T follicular helper cell (primary cell): ENCODE data around the gene MT1X.

Experiments used
- DNase-seq: peaks from one replicate; pipeline ENCODE4 v3.0.0-alpha.2; 2020; ENCODE audit warnings: low read depth

Gene MT1X

DNA sequence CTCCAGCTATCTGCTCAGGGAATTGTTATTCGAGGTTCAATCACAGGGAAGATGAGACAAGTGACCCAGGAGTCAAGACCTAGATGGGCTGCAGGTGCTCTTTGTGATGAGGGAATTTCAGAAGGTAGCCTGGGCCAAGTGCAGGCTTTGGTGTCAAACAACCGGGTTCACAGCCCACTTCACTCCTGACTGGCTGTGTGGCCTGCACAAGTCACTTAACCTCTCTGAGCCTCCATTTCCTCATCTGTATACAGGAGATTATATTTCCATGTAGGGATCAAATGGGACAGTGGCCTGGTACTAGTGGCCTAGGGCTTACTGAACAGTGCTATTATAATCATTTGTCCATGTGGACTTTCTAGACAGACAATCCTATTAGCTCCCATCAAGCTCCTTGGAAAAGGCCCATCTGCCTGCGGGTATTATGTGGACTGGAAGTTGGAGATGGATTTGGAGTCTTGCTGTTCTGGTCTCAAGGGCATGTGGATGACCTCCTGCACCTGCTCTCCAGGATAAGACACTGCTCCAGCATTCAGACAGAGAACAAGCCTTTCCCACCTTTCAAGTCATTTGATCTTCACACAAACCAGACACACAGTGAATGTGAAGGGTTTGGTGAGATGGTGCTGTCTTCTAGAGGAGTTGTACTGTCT lies 3.1 kb upstream of the MT1X start:
- no peak for DNase-seq

DNA sequence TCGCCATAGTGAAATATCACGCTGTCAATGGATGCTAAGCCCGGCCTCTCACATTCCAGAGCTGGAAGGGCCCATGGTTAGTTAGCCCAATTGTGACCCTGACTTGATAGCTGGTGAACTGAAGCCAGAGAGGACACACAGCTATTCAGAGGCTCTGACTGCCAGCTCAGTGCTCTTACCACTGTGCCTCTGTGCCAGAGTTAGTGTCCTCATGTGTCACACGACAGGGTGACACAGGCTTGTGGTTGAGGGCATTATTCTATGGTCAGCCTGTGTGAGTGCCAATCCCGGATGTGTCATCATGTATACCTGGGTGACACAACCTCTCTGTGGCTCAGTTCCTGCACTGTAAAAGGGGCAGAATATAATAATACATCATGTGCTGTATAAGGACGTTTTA lies 2.5 kb upstream of the MT1X start:
- DNase-seq: no peak

DNA sequence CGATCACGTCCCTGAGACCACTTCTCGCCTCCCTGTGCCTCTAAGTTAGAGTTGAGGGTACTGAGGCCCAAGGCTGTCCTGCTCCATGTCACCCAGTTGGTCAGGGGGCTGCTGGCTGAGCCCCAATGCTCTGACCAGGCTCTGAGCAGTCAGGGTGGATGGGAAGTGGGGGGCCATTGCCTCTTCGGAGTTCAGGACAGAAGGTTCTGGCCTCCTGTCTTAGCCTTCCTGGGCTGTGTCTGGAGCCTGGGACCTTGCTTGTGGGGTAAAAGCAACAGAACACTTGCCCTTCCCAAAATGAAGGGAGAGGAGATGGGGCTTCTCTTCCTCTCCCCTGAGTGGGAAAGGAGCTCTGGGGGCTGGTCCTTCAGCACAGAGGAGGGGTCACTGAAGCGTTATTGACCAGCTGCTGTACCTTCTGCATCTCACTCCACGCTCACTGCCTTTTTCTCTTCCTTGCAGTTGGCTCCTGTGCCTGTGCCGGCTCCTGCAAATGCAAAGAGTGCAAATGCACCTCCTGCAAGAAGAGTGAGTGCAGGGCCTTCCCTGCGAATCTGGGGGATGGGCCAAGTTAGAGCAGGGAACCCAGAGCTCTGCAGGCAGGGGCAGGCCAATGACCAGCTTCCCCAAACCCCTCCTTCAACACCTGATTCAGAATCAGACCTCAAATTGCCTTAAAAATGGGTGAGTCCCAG lies 580 bp downstream of the MT1X start:
- DNase-seq: no peak

DNA sequence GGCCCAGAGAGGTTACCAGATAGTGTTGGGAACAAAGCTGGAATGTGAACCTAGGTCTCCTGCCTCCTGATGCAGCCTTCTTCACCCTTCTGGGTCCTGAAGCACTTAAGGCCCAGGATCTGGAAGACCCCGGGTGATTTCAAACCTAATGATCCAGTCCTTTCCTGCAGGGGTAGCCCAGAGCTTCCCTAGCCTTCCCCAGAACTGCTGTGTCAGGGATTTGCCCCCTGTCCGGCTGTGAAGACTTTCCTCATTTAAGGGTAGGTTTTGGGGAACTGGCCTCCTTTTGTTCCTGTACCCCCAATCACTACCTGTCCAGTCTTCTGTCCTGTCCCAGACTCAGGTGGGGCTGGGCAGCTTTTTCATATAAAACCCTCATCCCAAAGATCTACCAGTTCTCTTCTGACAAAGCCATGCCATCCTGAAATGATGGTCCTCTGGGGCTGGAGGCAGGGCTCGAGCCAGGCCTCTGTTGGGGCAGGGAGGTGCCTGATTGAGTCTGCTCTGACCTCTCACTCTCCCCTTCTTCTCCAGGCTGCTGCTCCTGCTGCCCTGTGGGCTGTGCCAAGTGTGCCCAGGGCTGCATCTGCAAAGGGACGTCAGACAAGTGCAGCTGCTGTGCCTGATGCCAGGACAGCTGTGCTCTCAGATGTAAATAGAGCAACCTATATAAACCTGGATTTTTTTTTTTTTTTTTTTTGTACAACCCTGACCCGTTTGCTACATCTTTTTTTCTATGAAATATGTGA lies 1.3 kb downstream of the MT1X start:
- no peak for DNase-seq

DNA sequence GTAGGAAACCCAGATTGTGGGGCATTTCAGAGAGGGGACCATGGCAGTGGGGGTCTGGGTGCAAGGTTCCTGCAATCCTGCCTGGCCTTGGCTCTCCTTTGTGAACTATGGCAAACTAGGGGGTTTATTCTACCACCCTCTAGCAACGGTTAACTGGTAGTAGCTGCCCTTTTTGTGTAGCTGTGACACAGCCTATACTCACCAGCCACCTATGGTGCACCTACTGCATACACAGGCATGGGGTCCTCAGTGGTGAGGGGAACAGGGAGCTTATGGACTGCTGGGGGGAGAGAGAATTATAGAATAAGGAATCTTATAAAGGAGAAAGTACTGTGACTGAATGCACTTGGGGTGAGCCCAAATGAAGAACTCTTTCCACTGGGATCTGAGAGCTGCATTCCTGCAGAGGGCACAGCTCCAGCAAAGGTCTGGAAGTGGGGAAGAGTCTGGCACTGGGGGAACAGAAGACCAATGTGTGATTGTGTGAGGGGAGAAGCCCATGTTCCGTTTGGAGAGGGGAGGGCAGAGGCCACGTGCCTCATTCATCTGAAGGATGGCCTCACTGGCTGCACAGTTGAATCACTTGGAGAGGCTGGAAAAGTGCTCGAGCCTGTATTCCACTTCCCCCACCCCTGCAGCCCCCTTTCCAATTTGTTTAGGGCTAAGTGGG lies 2.1 kb downstream of the MT1X start:
- no peak for DNase-seq

DNA sequence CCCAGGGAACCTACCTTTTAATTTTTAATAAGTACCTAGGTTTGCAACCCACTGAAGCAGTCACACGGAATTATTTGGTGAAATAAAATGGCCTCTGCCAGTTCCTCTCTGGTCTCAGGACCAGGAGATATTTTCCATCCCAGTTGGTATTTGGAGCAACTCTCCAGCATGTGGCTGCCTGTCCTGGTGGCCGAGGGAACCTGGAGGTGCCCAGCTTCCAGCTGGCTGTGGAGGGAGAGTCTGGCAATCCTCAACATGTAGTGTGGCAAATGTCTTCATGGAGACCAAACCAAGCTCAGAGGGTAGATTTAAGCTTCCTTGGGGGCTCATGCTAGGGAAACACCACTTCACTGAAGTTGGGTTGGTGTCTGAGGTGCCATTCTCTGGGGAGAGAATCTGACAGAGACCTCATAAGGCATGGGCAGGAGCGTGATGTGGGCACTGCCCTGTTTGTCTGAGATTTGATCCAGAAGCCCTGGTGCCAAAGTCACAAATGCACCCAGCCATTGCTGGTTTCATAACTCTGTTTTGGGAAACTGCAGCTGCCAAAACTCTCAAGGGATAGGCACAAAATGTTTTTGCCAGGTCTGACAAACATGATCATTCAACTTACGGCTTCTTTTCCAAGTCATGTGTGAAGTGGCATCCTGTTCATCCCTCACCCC lies 2.8 kb downstream of the MT1X start:
- DNase-seq: no peak

DNA sequence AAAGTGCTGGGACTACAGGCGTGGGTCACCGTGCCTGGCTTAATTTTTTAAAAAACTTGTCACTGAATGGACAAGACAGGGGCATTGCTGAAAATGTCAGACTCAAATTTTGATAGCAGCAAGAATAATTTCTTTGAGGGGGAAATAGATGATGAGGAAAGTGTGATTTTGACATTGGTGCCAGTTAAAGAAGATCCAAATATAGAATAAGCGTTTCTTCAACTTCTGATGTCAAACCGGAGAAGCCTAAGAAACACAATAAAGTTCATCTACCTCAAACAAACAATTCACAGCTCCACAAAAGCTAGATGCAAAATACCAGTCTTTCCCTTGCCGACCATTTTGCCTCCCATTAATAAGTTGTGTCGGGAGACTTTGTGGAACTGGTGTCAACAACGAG lies 4.5 kb downstream of the MT1X start:
- no peak for DNase-seq

DNA sequence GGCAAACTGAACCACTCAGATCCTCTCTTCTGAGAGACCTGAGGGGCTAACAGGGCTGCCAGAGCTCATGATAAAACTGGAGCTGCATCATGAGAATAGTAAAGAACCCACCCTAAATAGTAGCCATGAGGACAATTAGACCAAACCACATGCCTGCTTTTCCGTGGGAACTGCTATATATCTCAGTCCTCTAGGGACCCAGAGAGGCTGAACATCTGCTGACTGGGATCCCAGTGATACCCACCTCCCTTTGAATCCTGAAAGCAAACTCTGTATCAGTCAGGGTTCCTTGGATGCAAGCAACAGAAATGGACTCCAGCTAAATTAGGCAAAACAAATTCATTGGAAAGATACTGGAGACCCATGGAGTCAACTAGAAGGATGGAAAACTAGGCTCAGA lies 6.5 kb downstream of the MT1X start:
- DNase-seq: no peak

DNA sequence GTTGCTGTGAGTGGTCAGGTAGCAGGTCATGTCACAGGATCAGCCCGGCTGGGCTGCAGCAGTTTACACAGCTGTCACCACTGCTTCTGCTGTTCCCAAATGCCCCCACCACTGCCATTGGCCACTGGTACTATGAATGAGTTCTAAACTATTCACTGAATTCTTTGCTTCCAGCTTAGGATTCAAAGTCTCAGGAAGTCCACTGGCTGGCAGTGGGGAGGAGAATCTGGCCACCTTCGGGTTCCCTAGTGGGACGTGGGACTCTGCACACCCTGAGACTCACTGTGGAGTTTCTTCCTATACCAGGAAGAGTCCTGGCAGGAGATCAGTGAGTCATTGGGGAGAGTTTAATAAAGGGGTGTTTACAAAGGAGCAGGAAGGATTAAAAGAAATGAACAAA lies 6.9 kb downstream of the MT1X start:
- no peak for DNase-seq

DNA sequence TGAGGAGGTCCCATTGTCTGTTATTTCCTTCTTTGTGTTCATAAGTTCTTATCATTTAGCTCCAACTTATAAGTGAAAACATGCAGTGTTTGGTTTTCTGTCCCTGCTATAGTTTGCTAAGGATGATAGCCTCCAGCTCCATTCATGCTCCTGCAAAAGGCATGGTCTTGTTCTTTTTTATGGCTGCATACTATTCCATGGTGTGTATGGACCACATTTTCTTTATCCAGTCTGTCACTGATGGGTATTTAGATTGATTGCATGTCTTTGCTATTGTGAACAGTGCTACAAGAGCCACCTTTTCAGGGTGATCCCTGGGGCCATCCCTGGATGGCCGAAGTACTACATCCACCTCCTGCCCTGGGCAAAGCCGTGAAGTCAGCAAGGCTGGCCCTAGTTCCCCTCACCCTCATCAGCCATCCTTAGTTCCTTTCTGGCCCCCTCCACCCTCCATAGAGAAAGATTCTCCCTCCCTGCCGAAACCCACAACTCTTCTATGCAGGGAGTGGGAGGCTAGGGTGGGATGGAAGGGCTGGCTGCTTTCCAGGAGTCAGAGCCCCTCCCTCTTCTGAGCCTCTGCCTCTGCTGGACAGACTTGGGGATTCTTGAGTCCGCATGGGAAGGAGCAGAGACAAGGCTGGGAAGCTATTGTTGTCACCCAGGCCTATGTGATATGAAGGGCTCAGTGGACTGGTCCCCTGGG lies 8.3 kb downstream of the MT1X start:
- no peak for DNase-seq

DNA sequence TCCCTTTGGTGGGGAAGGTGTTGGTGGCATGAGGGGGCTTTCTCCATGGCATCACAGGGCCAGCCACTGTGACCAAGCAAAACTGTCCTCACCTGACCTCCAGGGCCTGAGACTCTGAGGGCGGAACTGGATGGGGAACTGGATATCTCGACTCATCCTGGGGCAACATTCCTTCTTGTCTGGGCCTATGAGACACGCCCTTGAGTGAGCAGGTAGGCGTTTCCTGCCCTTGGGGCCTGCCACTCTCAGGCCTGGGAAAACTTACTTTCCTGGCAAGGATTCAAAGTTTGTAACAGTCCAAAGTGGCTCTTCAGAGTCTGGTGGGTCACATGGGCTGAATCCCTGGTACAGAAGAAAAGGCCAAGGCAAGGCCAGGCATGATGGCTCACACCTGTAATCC lies 9.6 kb downstream of the MT1X start:
- no peak for DNase-seq

DNA sequence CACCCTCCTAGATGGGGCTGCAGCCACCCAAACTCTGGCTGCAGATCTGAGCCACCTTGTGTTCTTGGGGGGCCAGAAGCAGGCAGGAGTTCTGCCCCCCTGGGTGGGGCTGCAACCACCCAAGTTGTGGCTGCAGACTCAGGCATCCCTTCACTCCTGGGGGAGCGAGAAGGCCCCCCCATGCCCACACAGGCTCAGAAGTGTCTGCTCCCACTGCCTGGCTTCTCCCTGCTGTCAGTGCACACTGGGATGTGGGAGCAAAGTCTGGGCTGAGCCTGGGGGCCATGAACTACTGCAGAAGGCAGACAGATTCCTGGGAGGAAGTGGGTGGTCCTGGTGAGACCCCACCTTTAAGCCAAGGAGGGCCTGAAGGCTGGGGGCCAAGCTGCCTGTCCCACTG lies 13.0 kb downstream of the MT1X start:
- DNase-seq: no peak

DNA sequence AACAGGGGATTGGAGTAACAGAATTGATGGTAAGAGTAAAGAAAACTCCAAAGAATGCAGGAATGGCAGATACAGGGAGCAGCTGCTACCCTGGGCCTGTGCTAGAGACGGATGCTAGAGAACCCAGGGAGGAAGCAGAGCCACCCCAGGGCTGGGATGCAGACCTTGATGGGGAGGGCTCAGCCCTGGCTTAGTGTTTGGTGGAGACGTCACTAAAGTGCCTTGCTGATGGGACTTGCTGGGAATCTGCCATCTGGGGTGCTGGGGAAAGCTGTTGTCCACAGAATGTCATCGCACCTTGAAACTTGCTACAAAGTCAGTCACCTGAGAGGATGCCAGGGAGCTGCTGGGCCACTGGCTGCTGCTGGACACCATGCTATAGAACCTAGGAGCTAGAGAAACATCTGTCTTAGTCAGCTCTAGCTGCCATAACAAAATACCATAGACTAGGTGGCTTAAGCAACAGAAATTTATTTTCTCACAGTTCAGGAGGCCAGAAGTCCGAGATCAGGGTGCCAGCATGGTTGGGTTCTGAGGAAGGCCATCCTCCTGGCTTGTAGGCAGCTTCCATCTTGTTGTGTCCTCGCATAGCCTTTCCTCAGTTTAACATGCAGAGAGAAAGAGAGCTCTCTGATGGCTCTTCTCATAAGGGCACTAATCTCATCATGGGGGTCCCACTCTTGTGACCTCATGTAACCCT lies 15.3 kb downstream of the MT1X start:
- DNase-seq: no peak

DNA sequence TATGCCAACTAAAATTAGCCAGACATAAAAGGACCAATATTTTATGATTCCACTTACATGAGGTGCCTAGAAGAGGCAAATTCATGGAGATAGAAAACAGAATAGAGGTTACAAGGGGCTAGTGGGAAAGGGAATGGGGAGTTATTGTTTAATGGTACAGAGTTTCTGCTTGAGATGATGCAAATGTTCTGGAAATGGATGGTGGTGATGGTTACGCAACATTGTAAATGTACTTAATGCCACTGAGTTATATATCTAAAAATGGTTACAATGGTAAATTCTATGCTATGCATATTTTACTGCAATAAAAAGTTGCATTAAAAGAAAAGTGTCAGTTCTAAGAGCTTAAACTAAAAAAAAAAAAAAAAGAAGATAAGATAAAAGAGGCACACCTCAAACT lies 17.9 kb downstream of the MT1X start:
- no peak for DNase-seq

DNA sequence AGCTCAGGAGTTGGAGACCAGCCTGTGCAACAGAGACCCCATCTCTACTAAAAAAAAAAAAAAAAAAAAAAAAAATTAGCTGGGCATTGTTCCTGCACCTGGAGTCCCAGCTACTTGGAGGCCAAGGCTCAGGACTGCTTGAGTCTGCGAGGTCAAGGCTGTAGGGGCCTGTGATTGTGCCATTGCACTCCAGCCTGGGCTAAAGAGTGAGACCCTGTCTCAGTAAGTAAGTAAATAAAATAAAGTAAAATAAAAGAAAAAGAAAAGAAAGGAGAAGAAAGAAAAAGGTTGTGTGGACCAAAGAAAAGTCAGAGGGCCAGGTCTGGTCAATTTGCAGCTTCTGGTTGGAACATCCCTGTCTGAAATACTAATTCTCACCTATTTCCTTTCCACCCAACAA lies 18.4 kb downstream of the MT1X start:
- no peak for DNase-seq

DNA sequence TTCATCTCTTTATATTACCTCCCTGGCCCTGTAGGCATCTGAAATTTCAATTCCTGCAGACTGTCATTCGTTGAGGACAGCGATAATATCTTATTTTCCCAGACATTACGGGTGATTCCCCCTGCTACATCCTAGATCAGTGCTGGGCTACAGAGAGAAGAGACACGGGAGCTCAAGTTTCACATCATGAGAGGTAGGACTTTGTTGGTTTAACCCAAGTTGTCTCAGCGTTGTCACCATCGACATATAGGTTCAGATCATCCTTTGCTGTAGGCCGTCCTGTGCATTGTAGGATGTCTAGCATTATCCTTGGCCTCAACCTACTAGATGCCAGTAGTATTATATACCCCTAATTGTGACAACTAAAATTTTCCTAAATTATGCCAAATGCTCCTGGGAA lies 19.3 kb downstream of the MT1X start:
- DNase-seq: no peak

DNA sequence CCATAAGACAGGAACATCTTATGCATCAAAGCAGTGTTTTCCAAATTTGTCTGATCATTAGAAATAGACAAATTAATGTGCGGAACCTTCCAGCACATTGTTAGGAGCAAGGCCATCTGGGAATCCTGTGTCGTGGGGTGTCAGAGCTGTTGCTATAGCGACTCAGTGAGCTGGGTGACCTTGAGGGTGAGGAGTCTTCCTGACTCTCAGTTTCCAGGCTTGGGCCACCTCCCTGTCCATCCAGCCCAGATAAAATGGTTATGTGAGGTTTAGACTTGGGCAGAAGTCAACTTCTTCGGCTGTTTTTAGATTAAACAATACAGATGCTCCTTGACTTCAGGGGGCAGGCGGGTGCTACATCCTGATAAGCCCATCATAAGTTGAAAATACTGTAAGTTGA lies 20.6 kb downstream of the MT1X start:
- no peak for DNase-seq

DNA sequence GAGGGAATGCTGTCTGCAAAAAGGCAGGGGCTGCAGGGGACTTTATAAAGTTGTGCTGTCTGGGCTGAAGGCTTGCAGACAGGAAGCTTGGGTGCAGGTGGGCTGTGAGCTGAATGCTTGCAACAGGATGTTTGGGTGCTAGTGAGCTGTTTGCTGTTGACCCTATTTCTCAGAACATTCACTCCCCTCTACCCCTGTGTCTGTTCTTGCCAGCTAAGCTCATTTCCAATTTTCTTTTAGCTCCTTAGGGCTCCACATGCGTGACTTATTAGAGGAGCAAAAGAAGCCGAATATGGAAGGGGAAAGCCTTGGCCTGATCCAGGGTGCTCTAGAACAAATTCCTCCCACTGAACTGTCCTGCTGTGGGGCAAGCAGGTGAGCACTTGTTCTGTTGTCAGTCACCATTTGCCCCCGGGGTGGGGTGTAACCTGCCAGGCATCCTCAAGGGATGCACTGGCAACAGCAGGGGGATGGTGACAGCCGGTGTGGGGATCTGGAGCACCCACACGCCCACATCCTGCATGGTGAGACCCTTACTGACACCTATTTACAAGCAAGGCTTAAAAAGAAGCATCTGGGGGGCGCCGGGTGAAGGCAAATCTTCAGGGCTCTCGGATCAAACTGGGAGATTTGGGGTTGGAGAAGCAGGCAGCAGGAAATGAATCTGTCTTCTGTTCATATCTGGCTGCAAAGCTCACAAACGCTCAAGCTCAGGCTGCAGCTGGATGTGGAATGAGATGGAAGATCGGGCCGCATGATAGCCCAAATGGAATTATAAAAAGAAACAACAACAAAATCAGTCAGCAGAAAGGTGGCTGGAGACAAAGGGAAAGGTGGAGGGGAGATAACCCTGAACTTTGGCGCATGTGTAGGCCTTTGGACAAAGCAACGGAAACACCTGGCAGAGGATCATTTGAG lies 26.5 kb downstream of the MT1X start:
- DNase-seq: no peak

DNA sequence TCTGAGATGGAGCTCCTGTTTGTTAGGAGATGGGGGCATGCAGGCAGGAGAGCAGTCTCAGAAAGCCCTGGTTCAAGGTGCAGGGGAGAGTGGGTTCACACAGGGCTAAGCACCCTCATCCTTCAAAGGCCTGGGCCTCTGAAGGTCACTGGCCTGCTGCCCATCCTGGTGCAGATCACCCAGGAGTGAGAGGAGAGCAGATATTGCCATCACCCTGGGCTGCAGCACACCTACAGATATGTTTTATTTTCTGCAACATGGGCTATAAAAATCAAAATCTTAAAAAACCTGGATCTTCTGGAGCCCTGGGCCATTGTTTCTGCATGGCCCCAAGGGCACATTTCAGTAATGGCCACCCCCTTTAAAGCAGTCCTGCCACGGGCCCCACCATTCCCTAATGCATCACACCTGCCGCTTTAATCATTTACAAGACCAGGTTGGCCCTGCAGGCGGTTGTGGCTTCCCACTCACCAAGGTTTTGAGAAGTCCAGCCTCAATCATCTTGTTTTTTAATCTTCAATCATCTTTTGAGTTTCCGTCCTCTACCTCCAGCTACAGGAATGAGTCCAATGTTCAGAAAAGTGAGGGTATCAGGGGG lies 27.3 kb downstream of the MT1X start:
- no peak for DNase-seq
